ENCODE results near the gene HOXA10. TPM values are rescaled to one million over a fixed set of nuclear protein-coding genes. Genes with fewer than 3 reads are reported as not detected.

Gene HOXA10
- total RNA-seq, 1 experiment from 2014 or later = 3.9 TPM

- POLR2A ChIA-PET = interaction anchor here (0.6 to 5.1 kb wide), 7 partner anchors 14 to 486 kb away, joined by 3 to 49 read pairs (median 3); partner anchors contain the start of gene HOXA5
- no peaks in the 10 kb centered on the region for H3K9me3 Mint-ChIP-seq (ENCODE audit: unreplicated experiment)
- peak within 1 kb of the TSS; percentile 84 for H3K4me3 Mint-ChIP-seq (ENCODE audit: unreplicated experiment)
- peaks cover 8% of the 10 kb centered on the region for H3K4me1 Mint-ChIP-seq (ENCODE audit: insufficient read depth, unreplicated experiment)
- H3K36me3 Mint-ChIP-seq (ENCODE audit: insufficient read depth, unreplicated experiment) = peaks cover 8% of the 10 kb centered on the region
- DNase-seq (ENCODE audit: unreplicated experiment) = peak; percentile 82
- TF ChIP-seq CTCF (IDR thresholded peaks at IDR 0.05; ENCODE audit: unreplicated experiment) = no peak
- intact Hi-C loops (cut with micrococcal nuclease) = no loop called here
- no peaks in the 10 kb centered on the region for H3K27me3 Mint-ChIP-seq (ENCODE audit: insufficient read depth, unreplicated experiment)
- H3K27ac Mint-ChIP-seq (ENCODE audit: low read depth, unreplicated experiment) = peak within 1 kb of the TSS; percentile 72
- BruUV-seq (replicated peaks) = no TSS peak
- CTCF ChIA-PET = interaction anchor here (0.7 to 1.6 kb wide), 4 partner anchors 15 to 493 kb away, joined by 3 to 7 read pairs (median 4); partner anchors contain the start of gene HOXA5
These were observed 8.8 kb downstream of the HOXA10 start, which contains the start of gene HOXA9 for GRCh38 chr7:27165089-27165995. Gene HOXA9 (minus strand): TSS chr7:27165537. CDS start chr7:27165457, 80 bp downstream.

- peak; percentile 61 for DNase-seq (ENCODE audit: unreplicated experiment)
- Mint-ChIP-seq H3K4me3 (ENCODE audit: unreplicated experiment) (peak overlapping the region; percentile 84), H3K27ac (ENCODE audit: low read depth, unreplicated experiment) (peak overlapping the region; percentile 72)
These were observed 9.6 kb downstream of the HOXA10 start for GRCh38 chr7:27164367-27165088.

GRCh38 chr7:27164045-27164366, 10.1 kb downstream of the HOXA10 start:
- POLR2A ChIA-PET = interaction anchor here (0.6 to 5.1 kb wide), 11 partner anchors 8 to 590 kb away, joined by 3 to 65 read pairs (median 18); partner anchors contain the start of genes HOXA5, HOXA6 and TAX1BP1
- intact Hi-C loops (cut with micrococcal nuclease) = no loop called here
- Mint-ChIP-seq H3K4me1 (ENCODE audit: insufficient read depth, unreplicated experiment) (peaks cover 12% of the 10 kb centered on the region), H3K9me3 (ENCODE audit: unreplicated experiment) (no peaks in the 10 kb centered on the region), H3K4me3 (ENCODE audit: unreplicated experiment) (peak overlapping the region; percentile 84), H3K27me3 (ENCODE audit: insufficient read depth, unreplicated experiment) (no peaks in the 10 kb centered on the region), H3K27ac (ENCODE audit: low read depth, unreplicated experiment) (peak overlapping the region; percentile 72), H3K36me3 (ENCODE audit: insufficient read depth, unreplicated experiment) (peaks cover 15% of the 10 kb centered on the region)
- DNase-seq (ENCODE audit: unreplicated experiment) = no peak
- BruUV-seq (replicated peaks) = no TSS peak
- no peak for TF ChIP-seq CTCF (IDR thresholded peaks at IDR 0.05; ENCODE audit: unreplicated experiment)
- CTCF ChIA-PET = interaction anchor here (0.7 kb wide), 2 partner anchors 64 to 309 kb away, joined by 3 read pairs; no protein-coding TSS in a partner anchor

More at GRCh38 chr7:27164367-27165088, 9.6 kb downstream of the HOXA10 start:
- no peaks in the 10 kb centered on the region for H3K27me3 Mint-ChIP-seq (ENCODE audit: insufficient read depth, unreplicated experiment)
- no peaks in the 10 kb centered on the region for H3K9me3 Mint-ChIP-seq (ENCODE audit: unreplicated experiment)
- POLR2A ChIA-PET = interaction anchor here (0.6 to 5.1 kb wide), 12 partner anchors 7 to 590 kb away, joined by 3 to 65 read pairs (median 12); partner anchors contain the start of genes HOXA5, HOXA6 and TAX1BP1
- peaks cover 13% of the 10 kb centered on the region for H3K4me1 Mint-ChIP-seq (ENCODE audit: insufficient read depth, unreplicated experiment)
- no peak for TF ChIP-seq CTCF (IDR thresholded peaks at IDR 0.05; ENCODE audit: unreplicated experiment)
- intact Hi-C loops (cut with micrococcal nuclease) = no loop called here
- CTCF ChIA-PET = interaction anchor here (0.7 kb wide), 2 partner anchors 64 to 310 kb away, joined by 3 read pairs; no protein-coding TSS in a partner anchor
- peaks cover 13% of the 10 kb centered on the region for H3K36me3 Mint-ChIP-seq (ENCODE audit: insufficient read depth, unreplicated experiment)
- BruUV-seq (replicated peaks) = no TSS peak
